Eye (tissue), 1 donor: ENCODE measurements around the gene PCDH18.
"Not testable (repeated sequence)": the region's sequence is repeated elsewhere in the genome, so short reads cannot be mapped to it uniquely, and the experiment has no call there.

Experiments
- DNase-seq: peaks from one replicate; pipeline ENCODE4 v3.0.0-alpha.2; 2015

PCDH18 gene, protein sequence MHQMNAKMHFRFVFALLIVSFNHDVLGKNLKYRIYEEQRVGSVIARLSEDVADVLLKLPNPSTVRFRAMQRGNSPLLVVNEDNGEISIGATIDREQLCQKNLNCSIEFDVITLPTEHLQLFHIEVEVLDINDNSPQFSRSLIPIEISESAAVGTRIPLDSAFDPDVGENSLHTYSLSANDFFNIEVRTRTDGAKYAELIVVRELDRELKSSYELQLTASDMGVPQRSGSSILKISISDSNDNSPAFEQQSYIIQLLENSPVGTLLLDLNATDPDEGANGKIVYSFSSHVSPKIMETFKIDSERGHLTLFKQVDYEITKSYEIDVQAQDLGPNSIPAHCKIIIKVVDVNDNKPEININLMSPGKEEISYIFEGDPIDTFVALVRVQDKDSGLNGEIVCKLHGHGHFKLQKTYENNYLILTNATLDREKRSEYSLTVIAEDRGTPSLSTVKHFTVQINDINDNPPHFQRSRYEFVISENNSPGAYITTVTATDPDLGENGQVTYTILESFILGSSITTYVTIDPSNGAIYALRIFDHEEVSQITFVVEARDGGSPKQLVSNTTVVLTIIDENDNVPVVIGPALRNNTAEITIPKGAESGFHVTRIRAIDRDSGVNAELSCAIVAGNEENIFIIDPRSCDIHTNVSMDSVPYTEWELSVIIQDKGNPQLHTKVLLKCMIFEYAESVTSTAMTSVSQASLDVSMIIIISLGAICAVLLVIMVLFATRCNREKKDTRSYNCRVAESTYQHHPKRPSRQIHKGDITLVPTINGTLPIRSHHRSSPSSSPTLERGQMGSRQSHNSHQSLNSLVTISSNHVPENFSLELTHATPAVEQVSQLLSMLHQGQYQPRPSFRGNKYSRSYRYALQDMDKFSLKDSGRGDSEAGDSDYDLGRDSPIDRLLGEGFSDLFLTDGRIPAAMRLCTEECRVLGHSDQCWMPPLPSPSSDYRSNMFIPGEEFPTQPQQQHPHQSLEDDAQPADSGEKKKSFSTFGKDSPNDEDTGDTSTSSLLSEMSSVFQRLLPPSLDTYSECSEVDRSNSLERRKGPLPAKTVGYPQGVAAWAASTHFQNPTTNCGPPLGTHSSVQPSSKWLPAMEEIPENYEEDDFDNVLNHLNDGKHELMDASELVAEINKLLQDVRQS

GRCh38 chr4:137531986-137532868, at the start of gene PCDH18:
TSS of gene PCDH18 (minus strand) at chr4:137532494. CDS start at chr4:137532088, 406 bp downstream.
- peak; percentile 97 for DNase-seq

DNA sequence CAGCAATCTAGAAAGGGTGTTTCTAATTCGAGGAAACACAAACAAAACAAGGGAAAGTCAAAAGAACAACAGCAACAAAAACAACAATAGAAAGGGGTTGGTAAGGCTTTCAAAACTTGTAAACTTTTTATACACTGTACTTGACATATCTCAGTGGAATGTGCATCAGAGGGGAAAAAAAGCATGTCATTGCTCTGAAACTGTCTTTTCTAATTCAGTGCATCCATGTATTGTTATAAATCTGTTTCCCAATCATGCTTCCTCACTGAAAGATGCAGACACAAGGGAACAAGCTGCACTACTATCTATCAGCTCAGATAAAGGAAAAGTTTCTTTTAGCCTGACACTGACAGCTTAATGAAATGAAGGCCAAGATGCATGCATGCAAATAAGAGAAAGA, 44.2 kb upstream of the PCDH18 start:
- peak; percentile 77 for DNase-seq

GRCh38 chr4:137572647-137573046, 40.4 kb upstream of the PCDH18 start:
- no peak for DNase-seq

GRCh38 chr4:137572163-137572562, 39.9 kb upstream of the PCDH18 start:
- DNase-seq, result no peak

- DNase-seq, result no peak
Observed at GRCh38 chr4:137559801-137560200, 27.5 kb upstream of the PCDH18 start.

- no peak for DNase-seq
Observed at GRCh38 chr4:137558951-137559350, 26.7 kb upstream of the PCDH18 start.

- DNase-seq, result no peak
Observed at GRCh38 chr4:137545461-137545861, 13.2 kb upstream of the PCDH18 start.

- DNase-seq, result no peak
Observed at GRCh38 chr4:137543648-137544047, 11.4 kb upstream of the PCDH18 start.

DNA sequence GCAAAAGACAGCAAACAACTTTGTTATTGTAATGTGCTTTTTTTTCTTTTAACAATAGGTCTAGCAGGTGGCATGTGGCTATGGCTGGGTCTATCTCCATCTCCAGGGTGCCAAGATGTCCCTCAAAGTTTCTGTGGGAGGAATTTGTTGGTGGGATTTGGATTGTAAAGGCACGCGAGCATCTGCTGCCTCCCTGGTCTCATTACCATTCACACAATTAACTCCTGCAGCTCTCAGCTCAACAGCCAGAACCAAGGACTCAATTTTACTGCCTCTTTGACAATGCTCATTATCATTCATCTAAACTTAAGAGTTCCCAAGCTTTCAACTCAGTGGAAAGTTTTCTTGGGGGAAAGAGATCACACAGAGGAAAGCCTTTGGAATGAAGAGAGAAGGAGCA, 10.9 kb upstream of the PCDH18 start:
- DNase-seq, result peak; percentile 37

GRCh38 chr4:137541876-137542646, 9.8 kb upstream of the PCDH18 start:
- DNase-seq, result peak; percentile 26

DNA sequence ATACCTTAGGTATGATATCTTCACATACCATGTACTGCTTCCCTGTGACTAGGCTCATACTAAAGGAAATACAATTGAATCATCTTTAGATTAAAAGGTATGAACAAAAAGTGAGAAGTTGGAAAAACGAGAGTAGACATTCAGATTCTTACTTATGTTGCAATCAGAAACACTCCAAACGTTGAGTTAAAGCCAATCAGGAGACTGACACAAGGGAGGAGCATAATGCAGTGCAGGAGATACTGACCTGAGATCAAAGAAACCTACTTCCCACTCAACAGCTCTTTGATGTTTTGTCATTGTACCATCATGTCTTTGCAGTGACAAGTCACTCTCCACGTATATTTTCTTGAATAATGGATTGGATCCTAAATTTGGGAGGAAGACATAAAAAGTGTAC, 8.9 kb upstream of the PCDH18 start:
- DNase-seq, result no peak

- no peak for DNase-seq
Observed at GRCh38 chr4:137540356-137540755, 8.1 kb upstream of the PCDH18 start.

DNA sequence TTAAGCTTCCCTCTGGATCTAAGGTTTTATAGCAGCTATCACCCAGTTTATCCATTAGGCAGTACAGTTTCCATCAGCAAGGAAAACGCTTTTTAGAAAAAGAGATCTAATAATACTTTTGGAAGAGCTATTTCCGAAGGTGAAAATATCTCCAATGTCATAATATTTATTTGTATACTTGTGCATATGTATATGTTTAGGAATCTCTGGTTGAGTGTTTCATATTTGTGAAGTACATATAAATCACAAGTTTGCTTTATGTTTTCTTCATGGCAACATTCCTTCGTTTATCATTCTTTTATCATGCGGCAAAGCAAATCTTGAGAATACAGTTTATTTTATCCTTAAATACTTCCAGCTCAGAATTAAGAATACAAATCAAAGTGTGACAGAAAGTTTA, 6.2 kb upstream of the PCDH18 start:
- no peak for DNase-seq

DNA sequence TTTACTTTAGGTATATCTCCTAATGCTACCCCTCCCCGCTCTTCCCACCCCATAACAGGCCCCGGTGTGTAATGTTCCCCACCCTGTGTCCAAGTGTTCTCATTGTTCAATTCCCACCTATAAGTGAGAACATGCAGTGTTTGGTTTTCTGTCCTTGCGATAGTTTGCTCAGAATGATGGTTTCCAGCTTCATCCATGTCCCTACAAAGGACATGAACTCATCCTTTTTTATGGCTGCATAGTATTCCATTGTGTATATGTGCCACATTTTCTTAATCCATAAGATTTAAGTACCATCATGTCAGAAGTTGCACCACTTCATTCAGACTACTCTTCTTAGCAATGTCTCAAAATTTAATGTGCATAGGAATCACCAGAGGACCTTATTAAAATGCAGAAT, 5.5 kb upstream of the PCDH18 start:
- not testable (repeated sequence) for DNase-seq

DNA sequence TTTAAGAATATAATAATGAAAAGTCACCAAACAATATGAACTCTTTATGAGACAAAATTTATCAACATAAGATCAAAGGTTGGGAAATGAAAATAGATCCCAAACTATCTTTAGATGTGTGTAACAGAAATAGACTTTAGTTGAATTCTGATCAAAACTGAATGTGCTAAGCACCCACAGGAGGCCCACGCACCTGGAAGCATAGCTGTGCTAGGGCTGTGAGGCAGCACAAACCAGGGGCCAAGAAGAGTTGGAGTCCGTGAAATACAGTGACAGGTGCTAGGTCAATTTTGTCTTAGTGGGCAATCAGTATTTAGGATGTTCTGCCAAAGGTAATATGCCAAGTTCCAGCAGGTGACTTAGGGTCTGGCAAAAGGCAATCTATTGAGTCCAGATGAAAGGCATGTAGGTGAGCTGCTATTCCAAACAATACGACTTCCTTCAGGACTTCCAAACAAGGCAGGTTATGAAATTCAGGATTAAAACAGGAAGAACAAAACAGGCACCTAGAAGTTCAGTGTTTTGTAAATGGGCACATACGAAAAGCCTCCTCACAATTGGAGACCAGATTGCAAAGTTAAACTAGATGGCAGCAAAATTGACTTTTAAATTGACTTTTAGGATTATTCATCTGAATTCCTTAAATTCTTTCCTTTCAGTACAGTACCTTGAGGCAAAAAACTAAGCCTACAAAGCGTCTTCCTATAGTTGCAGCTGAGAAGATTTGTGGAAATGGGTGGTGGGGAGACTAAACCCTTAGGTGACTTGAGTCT, 4.7 kb upstream of the PCDH18 start:
- DNase-seq, result no peak

GRCh38 chr4:137535718-137536117, 3.4 kb upstream of the PCDH18 start:
- no peak for DNase-seq

DNA sequence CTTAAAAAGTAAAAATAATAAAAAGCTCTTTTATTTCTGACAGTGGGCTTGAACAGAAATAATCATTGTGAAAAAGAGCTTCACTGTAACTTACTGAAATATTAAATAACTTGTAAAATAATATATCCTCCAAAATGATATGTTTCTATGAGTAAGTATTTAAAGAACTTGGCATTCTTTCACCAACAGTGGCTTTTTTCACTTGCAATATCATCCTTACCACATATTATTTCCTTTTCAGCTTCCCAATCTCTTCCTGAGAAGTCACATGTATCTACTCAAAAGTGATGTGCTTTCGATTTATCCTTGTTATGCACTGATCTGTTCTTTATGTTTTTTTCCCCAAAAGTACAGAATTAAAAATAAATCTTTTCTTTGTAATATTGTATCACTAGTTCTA, 2.2 kb upstream of the PCDH18 start:
- DNase-seq, result no peak

- DNase-seq, result peak; percentile 21
Observed at GRCh38 chr4:137533855-137534254, 1.6 kb upstream of the PCDH18 start.

GRCh38 chr4:137532869-137533236, 559 bp upstream of the PCDH18 start:
- DNase-seq, result no peak

DNA sequence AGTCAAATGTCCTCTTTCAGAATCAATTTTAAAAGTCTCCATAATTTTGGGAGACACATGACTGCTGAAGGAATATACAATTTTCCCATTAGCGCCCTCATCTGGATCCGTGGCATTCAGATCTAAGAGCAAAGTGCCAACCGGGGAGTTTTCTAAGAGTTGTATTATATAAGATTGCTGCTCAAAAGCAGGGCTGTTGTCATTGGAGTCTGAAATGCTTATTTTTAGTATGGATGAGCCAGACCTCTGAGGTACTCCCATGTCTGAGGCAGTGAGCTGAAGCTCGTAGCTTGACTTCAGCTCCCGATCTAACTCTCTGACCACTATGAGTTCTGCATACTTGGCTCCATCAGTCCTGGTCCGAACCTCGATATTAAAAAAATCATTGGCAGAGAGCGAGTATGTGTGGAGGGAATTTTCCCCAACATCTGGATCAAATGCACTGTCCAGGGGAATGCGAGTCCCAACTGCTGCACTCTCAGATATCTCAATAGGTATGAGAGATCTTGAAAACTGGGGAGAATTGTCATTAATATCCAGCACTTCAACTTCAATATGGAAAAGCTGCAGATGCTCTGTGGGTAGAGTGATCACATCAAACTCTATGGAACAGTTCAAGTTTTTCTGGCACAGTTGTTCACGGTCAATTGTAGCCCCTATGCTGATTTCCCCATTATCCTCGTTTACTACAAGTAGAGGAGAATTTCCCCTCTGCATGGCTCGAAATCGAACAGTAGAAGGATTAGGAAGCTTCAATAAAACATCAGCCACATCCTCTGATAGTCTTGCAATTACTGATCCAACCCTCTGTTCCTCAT, 917 bp downstream of the PCDH18 start:
- DNase-seq, result peak; percentile 77
